ENCODE results near the gene ALDH1L1.

The ALDH1L1 gene

GRCh38 chr3:126053949-126054569 is 126.3 kb downstream of the ALDH1L1 start:
- no peak for DNase-seq (ENCODE audit: low spot score)

Measured in kidney tubule cell (primary cell).